Measurements from ENCODE around the gene CEACAM6. TPM values are rescaled to one million over a fixed set of nuclear protein-coding genes. Genes with fewer than 3 reads are reported as not detected.
"Not testable (repeated sequence)": the region's sequence is repeated elsewhere in the genome, so short reads cannot be mapped to it uniquely, and the experiment has no call there.

The CEACAM6 gene
- total RNA-seq, 1 donor from 2014 or later: 29.8 TPM

DNA sequence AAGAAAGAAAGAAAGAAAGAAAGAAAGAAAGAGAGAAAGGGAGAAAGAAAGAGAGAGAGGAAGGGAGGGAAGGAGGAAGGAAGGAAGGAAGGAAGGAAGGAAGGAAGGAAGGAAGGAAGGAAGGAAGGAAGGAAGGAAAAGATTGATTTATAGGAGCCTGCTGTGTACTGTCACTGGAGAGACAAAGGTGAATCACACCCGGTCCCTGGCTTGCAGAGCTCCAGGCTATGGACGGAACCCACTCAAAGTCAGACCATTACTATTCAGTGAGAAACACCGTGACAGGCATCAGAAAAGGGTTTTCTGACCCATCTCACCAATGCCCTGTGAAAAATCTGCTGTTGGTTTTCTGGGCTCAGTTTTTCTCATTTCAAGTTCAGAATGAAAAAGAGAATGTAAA is 7.3 kb upstream of the CEACAM6 start:
- no peak overlapping the region for H3K27ac Mint-ChIP-seq
- H3K27me3 Mint-ChIP-seq: peaks cover 27% of the 10 kb centered on the region
- TF ChIP-seq, protein P1, sequence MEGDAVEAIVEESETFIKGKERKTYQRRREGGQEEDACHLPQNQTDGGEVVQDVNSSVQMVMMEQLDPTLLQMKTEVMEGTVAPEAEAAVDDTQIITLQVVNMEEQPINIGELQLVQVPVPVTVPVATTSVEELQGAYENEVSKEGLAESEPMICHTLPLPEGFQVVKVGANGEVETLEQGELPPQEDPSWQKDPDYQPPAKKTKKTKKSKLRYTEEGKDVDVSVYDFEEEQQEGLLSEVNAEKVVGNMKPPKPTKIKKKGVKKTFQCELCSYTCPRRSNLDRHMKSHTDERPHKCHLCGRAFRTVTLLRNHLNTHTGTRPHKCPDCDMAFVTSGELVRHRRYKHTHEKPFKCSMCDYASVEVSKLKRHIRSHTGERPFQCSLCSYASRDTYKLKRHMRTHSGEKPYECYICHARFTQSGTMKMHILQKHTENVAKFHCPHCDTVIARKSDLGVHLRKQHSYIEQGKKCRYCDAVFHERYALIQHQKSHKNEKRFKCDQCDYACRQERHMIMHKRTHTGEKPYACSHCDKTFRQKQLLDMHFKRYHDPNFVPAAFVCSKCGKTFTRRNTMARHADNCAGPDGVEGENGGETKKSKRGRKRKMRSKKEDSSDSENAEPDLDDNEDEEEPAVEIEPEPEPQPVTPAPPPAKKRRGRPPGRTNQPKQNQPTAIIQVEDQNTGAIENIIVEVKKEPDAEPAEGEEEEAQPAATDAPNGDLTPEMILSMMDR (conservative IDR thresholded peaks at IDR 0.05): no peak
- no peaks in the 10 kb centered on the region for H3K36me3 Mint-ChIP-seq
- H3K9me3 Mint-ChIP-seq: no peaks in the 10 kb centered on the region
- no peaks in the 10 kb centered on the region for H3K4me1 Mint-ChIP-seq (ENCODE audit: unreplicated experiment)
- no peak overlapping the region for H3K4me3 Mint-ChIP-seq
- DNase-seq (ENCODE audit: extremely low spot score, unreplicated experiment): no peak

GRCh38 chr19:41750248-41751134 is 4.8 kb upstream of the CEACAM6 start:
- DNase-seq (ENCODE audit: extremely low spot score, unreplicated experiment); H3K4me1 Mint-ChIP-seq (ENCODE audit: unreplicated experiment); H3K4me3 Mint-ChIP-seq; H3K9me3 Mint-ChIP-seq; H3K36me3 Mint-ChIP-seq: not testable (repeated sequence)
- Mint-ChIP-seq H3K27me3 (peaks cover 32% of the 10 kb centered on the region), H3K27ac (peak overlapping the region; percentile 30)

- TF ChIP-seq, protein P1 (conservative IDR thresholded peaks at IDR 0.05): peak; percentile 67
- H3K27me3 Mint-ChIP-seq: peaks cover 15% of the 10 kb centered on the region
- H3K9me3 Mint-ChIP-seq: no peaks in the 10 kb centered on the region
- no peaks in the 10 kb centered on the region for H3K36me3 Mint-ChIP-seq
- H3K4me3 Mint-ChIP-seq: no peak overlapping the region
- no peak for DNase-seq (ENCODE audit: extremely low spot score, unreplicated experiment)
- no peaks in the 10 kb centered on the region for H3K4me1 Mint-ChIP-seq (ENCODE audit: unreplicated experiment)
- H3K27ac Mint-ChIP-seq: no peak overlapping the region
Observed at GRCh38 chr19:41753159-41753558, 2.2 kb upstream of the CEACAM6 start.

- H3K4me3 Mint-ChIP-seq: no peak overlapping the region
- no peak for DNase-seq (ENCODE audit: extremely low spot score, unreplicated experiment)
- no peaks in the 10 kb centered on the region for H3K36me3 Mint-ChIP-seq
- TF ChIP-seq, protein P1 (conservative IDR thresholded peaks at IDR 0.05): peak; percentile 75
- no peaks in the 10 kb centered on the region for H3K4me1 Mint-ChIP-seq (ENCODE audit: unreplicated experiment)
- H3K9me3 Mint-ChIP-seq: no peaks in the 10 kb centered on the region
- H3K27me3 Mint-ChIP-seq: peaks cover 15% of the 10 kb centered on the region
- H3K27ac Mint-ChIP-seq: no peak overlapping the region
Observed at GRCh38 chr19:41753936-41754529, 1.3 kb upstream of the CEACAM6 start.

DNA sequence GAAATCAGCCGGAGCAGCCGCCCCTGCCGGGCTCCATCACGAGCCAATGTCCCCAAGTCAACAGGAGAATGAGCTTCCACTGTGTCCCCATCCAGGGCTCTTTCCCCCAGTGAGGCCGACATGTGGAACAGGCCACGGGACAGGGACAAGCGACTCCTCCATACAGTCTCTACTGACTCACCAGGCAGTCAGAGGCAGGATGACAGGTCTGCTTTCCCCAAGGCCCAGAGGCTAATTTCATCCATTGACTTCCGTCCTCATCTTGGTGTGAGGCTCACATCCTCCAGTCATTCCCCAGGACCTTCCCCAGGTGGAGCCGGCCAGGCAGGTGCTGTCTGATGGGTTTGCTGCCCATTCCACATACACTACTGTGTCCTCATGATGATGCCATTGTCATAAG is 3.5 kb downstream of the CEACAM6 start:
- Mint-ChIP-seq H3K4me1 (ENCODE audit: unreplicated experiment) (no peaks in the 10 kb centered on the region), H3K27ac (no peak overlapping the region), H3K36me3 (no peaks in the 10 kb centered on the region), H3K4me3 (peak overlapping the region; percentile 22), H3K9me3 (no peaks in the 10 kb centered on the region), H3K27me3 (peaks cover 17% of the 10 kb centered on the region)
- no peak for DNase-seq (ENCODE audit: extremely low spot score, unreplicated experiment)
- TF ChIP-seq, protein P1 (conservative IDR thresholded peaks at IDR 0.05): no peak

GRCh38 chr19:41767115-41767514 is 11.8 kb downstream of the CEACAM6 start:
- H3K9me3 Mint-ChIP-seq: no peaks in the 10 kb centered on the region

GRCh38 chr19:41768105-41768504 is 12.8 kb downstream of the CEACAM6 start:
- H3K27me3 Mint-ChIP-seq: peaks cover 15% of the 10 kb centered on the region
- not testable (repeated sequence) for H3K4me1 Mint-ChIP-seq (ENCODE audit: unreplicated experiment); H3K27ac Mint-ChIP-seq; DNase-seq (ENCODE audit: extremely low spot score, unreplicated experiment); H3K36me3 Mint-ChIP-seq; H3K4me3 Mint-ChIP-seq; H3K9me3 Mint-ChIP-seq

More at GRCh38 chr19:41767115-41767514, 11.8 kb downstream of the CEACAM6 start:
- no peak for DNase-seq (ENCODE audit: extremely low spot score, unreplicated experiment)
- Mint-ChIP-seq H3K4me1 (ENCODE audit: unreplicated experiment) (no peaks in the 10 kb centered on the region), H3K27me3 (peaks cover 14% of the 10 kb centered on the region), H3K4me3 (no peak overlapping the region), H3K36me3 (no peaks in the 10 kb centered on the region), H3K27ac (no peak overlapping the region)
- TF ChIP-seq, protein P1 (conservative IDR thresholded peaks at IDR 0.05): no peak

All from type B pancreatic cell (in vitro differentiated cells).